SK-N-SH treated with all-trans-retinoic acid at 6 μM for 48 hours (cell line): Measurements from ENCODE around the gene ADPRH.
"Not testable (repeated sequence)": the region's sequence is repeated elsewhere in the genome, so short reads cannot be mapped to it uniquely, and the experiment has no call there.

Experiments
- ATAC-seq: fragments of 200-7000 bp; cut with Tn5 transposase; 3 replicates; pipeline ENCODE4 v1.9.1; 2020; ENCODE audit warnings: mild to moderate bottlenecking, moderate library complexity
- ARNTL ChIP-seq: fragments of 450-650 bp; formaldehyde crosslinking; IDR thresholded peaks from 2 replicates; pipeline ENCODE4 v1.5.0; 2020; ENCODE audit warnings: low read depth, mild to moderate bottlenecking, moderate library complexity, borderline replicate concordance
- CREB5 ChIP-seq: fragments of 250-450 bp; sonication (Bioruptor Pico); IDR thresholded peaks from 2 replicates; pipeline ENCODE4 v1.5.1; 2020; ENCODE audit warnings: low read depth, mild to moderate bottlenecking, moderate library complexity
- CSDC2 ChIP-seq: fragments of 250-450 bp; sonication (Bioruptor Pico); IDR thresholded peaks from 2 replicates; pipeline ENCODE4 v1.5.0; 2020; ENCODE audit warnings: mild to moderate bottlenecking, moderate library complexity
- CSRNP3 ChIP-seq: fragments of 250-450 bp; sonication (Bioruptor Pico); IDR thresholded peaks from 2 replicates; pipeline ENCODE4 v1.5.1; 2021; ENCODE audit warnings: mild to moderate bottlenecking, moderate library complexity
- GLIS3 ChIP-seq: fragments of 250-450 bp; sonication (Bioruptor Pico); IDR thresholded peaks from 2 replicates; pipeline ENCODE4 v1.5.0; 2020; ENCODE audit warnings: mild to moderate bottlenecking, moderate library complexity
- ISL1 ChIP-seq: fragments of 250-450 bp; sonication (Bioruptor Pico); IDR thresholded peaks from 2 replicates; pipeline ENCODE4 v2.1.2; 2022; ENCODE audit warnings: mild to moderate bottlenecking, moderate library complexity
- OSR1 ChIP-seq: fragments of 250-450 bp; sonication (Bioruptor Pico); IDR thresholded peaks from 2 replicates; pipeline ENCODE4 v1.8.0; 2022; ENCODE audit warnings: moderate library complexity, mild to moderate bottlenecking, inconsistent platforms
- PATZ1 ChIP-seq: fragments of 250-450 bp; sonication (Bioruptor Pico); IDR thresholded peaks from 2 replicates; pipeline ENCODE4 v1.8.0; 2020; ENCODE audit warnings: mild to moderate bottlenecking, moderate library complexity, borderline replicate concordance
- POU6F1 ChIP-seq: fragments of 250-450 bp; sonication (Bioruptor Pico); IDR thresholded peaks from 2 replicates; pipeline ENCODE4 v1.8.0; 2021; ENCODE audit warnings: low read depth, mild to moderate bottlenecking, moderate library complexity, borderline replicate concordance
- PPARA ChIP-seq: fragments of 250-450 bp; sonication (Bioruptor Pico); IDR thresholded peaks from 2 replicates; pipeline ENCODE4 v1.5.0; 2020; ENCODE audit warnings: mild to moderate bottlenecking, borderline replicate concordance
- SNAI2 ChIP-seq: fragments of 250-450 bp; sonication (Bioruptor Pico); IDR thresholded peaks from 2 replicates; pipeline ENCODE4 v1.5.0; 2020; ENCODE audit warnings: mild to moderate bottlenecking, moderate library complexity
- TCF4 ChIP-seq: fragments of 250-450 bp; sonication (Bioruptor Pico); IDR thresholded peaks from 2 replicates; pipeline ENCODE4 v1.8.0; 2021; ENCODE audit warnings: mild to moderate bottlenecking, moderate library complexity, borderline replicate concordance
- TSHZ2 ChIP-seq: fragments of 250-450 bp; sonication (Bioruptor Pico); IDR thresholded peaks from 2 replicates; pipeline ENCODE4 v1.5.0; 2020; ENCODE audit warnings: mild to moderate bottlenecking, moderate library complexity
- ZFP3 ChIP-seq: fragments of 250-450 bp; sonication (Bioruptor Pico); IDR thresholded peaks from 2 replicates; pipeline ENCODE4 v1.5.0; 2020; ENCODE audit warnings: mild to moderate bottlenecking, moderate library complexity
- ZFP30 ChIP-seq: fragments of 450-650 bp; formaldehyde crosslinking; IDR thresholded peaks from 2 replicates; pipeline ENCODE4 v1.5.0; 2022; ENCODE audit warnings: mild to moderate bottlenecking, moderate library complexity
- ZNF70 ChIP-seq: fragments of 450-650 bp; formaldehyde crosslinking; IDR thresholded peaks from 2 replicates; pipeline ENCODE4 v1.5.0; 2020; ENCODE audit warnings: mild to moderate bottlenecking, moderate library complexity
- ZNF8 ChIP-seq: fragments of 450-650 bp; formaldehyde crosslinking; IDR thresholded peaks from 2 replicates; pipeline ENCODE4 v1.5.0; 2020; ENCODE audit warnings: mild to moderate bottlenecking, moderate library complexity

Gene ADPRH

GRCh38 chr3:119594066-119594465 lies 14.8 kb downstream of the ADPRH start:
- no peak for ATAC-seq

GRCh38 chr3:119594929-119595328 lies 15.6 kb downstream of the ADPRH start:
- ATAC-seq: not testable (repeated sequence)

More at GRCh38 chr3:119594066-119594465, 14.8 kb downstream of the ADPRH start:
- TF ChIP-seq CSRNP3 (CRISPR knock-in tag): no peak

- TF ChIP-seq TSHZ2 (CRISPR knock-in tag) (no peak), CSDC2 (CRISPR knock-in tag) (no peak), POU6F1 (CRISPR knock-in tag) (no peak), TCF4 (no peak), OSR1 (CRISPR knock-in tag) (no peak), ZFP3 (no peak), CSRNP3 (CRISPR knock-in tag) (no peak), SNAI2 (CRISPR knock-in tag) (no peak), PPARA (CRISPR knock-in tag) (no peak), ZFP30 (CRISPR knock-in tag) (no peak), ZNF8 (CRISPR knock-in tag) (no peak), GLIS3 (CRISPR knock-in tag) (no peak), CREB5 (no peak), ZNF70 (CRISPR knock-in tag) (no peak), ISL1 (CRISPR knock-in tag) (no peak)
- ATAC-seq: no peak; the same call in 2 of the 3 replicates
These were observed 16.5 kb downstream of the ADPRH start for GRCh38 chr3:119595639-119596334.

GRCh38 chr3:119596398-119596797 lies 17.1 kb downstream of the ADPRH start:
- ATAC-seq: no peak
- no peak for TF ChIP-seq GLIS3 (CRISPR knock-in tag)
- no peak for TF ChIP-seq PATZ1 (CRISPR knock-in tag)
- no peak for TF ChIP-seq POU6F1 (CRISPR knock-in tag)
- TF ChIP-seq ARNTL: no peak
- TF ChIP-seq CSRNP3 (CRISPR knock-in tag): no peak
- TF ChIP-seq, all 23 proteins: peak for 0
